ENCODE results near the gene ABCA2. TPM values are rescaled to one million over a fixed set of nuclear protein-coding genes. Genes with fewer than 3 reads are reported as not detected.

Gene ABCA2
- total RNA-seq, 4 donors from 2014 or later: 10.4 to 44.7 (median 33.4) TPM

DNA sequence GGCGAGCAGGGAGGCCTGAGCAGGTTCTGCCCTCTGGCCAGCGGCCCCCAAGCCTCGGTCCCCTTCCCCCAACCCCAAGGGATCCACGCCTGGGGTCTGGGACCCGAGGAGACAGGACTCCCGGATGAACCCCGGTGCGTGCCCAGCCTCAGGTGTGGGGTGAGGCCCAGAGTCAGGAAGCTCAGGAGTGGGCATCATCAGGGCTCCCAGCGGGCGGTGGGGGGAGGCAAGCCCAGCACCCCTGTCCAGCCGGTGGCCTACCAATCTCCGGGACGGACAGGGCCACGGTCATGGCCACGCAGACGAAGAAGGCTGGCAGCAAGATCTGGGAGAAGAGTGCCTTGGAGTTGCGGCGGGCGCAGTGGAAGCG is 14.5 kb downstream of the ABCA2 start:
- Histone ChIP-seq H3K9me3 (no peaks in the 10 kb centered on the region), H3K27ac (no peak overlapping the region), H3K4me3 (no peak overlapping the region), H3K4me1 (no peaks in the 10 kb centered on the region), H3K27me3 (no peaks in the 10 kb centered on the region), H3K36me3 (peaks cover 85% of the 10 kb centered on the region)
- 95% methylated on average over 15 of the region's 20 CpGs for WGBS
- no peak for DNase-seq (ENCODE audit: low spot score in 2 of 2)
- TF ChIP-seq, protein P1, sequence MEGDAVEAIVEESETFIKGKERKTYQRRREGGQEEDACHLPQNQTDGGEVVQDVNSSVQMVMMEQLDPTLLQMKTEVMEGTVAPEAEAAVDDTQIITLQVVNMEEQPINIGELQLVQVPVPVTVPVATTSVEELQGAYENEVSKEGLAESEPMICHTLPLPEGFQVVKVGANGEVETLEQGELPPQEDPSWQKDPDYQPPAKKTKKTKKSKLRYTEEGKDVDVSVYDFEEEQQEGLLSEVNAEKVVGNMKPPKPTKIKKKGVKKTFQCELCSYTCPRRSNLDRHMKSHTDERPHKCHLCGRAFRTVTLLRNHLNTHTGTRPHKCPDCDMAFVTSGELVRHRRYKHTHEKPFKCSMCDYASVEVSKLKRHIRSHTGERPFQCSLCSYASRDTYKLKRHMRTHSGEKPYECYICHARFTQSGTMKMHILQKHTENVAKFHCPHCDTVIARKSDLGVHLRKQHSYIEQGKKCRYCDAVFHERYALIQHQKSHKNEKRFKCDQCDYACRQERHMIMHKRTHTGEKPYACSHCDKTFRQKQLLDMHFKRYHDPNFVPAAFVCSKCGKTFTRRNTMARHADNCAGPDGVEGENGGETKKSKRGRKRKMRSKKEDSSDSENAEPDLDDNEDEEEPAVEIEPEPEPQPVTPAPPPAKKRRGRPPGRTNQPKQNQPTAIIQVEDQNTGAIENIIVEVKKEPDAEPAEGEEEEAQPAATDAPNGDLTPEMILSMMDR (IDR thresholded peaks at IDR 0.05): no peak
- TF ChIP-seq POLR2A (IDR thresholded peaks at IDR 0.05) (no peak), POLR2AphosphoS5 (IDR thresholded peaks at IDR 0.05) (no peak), EP300 (IDR thresholded peaks at IDR 0.05) (no peak)

- H3K27me3 ChIP-seq: no peaks in the 10 kb centered on the region
- peaks cover 87% of the 10 kb centered on the region for H3K36me3 ChIP-seq
- H3K4me1 ChIP-seq: no peaks in the 10 kb centered on the region
- TF ChIP-seq EP300 (IDR thresholded peaks at IDR 0.05): no peak
- H3K9me3 ChIP-seq: no peaks in the 10 kb centered on the region
- H3K4me3 ChIP-seq: no peak overlapping the region
- no peak for DNase-seq (ENCODE audit: low spot score in 2 of 2)
- no peak overlapping the region for H3K27ac ChIP-seq
- 92% methylated on average over 20 of the region's 67 CpGs for WGBS
These were observed 15.1 kb downstream of the ABCA2 start for GRCh38 chr9:137012694-137013570.

GRCh38 chr9:137011907-137012675 is 15.9 kb downstream of the ABCA2 start:
- H3K4me3 ChIP-seq: no peak overlapping the region
- H3K27ac ChIP-seq: no peak overlapping the region
- no peaks in the 10 kb centered on the region for H3K4me1 ChIP-seq
- no CpG with 5 or more reads among the region's 39 CpGs for WGBS
- peaks cover 84% of the 10 kb centered on the region for H3K36me3 ChIP-seq
- H3K9me3 ChIP-seq: no peaks in the 10 kb centered on the region
- no peak for DNase-seq (ENCODE audit: low spot score in 2 of 2)
- H3K27me3 ChIP-seq: no peaks in the 10 kb centered on the region
- no peak for TF ChIP-seq POLR2AphosphoS5 (IDR thresholded peaks at IDR 0.05)
- TF ChIP-seq, protein P1 (IDR thresholded peaks at IDR 0.05): no peak
- no peak for TF ChIP-seq EP300 (IDR thresholded peaks at IDR 0.05)

DNA sequence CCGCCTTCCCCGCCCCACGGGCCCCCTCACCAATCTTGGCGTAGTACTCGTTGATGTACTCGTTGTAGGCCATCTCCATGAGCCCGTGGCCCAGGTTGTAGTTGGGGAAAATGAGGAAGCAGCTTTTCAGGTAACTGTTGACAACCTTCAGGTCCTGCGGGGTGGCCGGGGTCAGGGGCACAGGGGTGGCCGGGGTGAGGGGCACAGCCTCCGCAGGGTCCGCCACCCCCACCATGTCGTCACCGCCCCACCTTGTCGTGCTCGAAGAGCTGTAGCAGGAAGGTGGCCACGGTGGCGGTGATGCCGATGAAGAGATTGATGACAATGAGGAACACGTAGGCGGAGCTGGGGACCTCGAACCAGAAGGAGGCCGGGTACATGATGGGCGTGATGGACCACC is 16.9 kb downstream of the ABCA2 start:
- TF ChIP-seq, protein P1 (IDR thresholded peaks at IDR 0.05): no peak
- TF ChIP-seq POLR2AphosphoS5 (IDR thresholded peaks at IDR 0.05) (no peak), EP300 (IDR thresholded peaks at IDR 0.05) (no peak), POLR2A (IDR thresholded peaks at IDR 0.05) (no peak)
- DNase-seq (ENCODE audit: low spot score in 2 of 2): no peak
- Histone ChIP-seq H3K27me3 (no peaks in the 10 kb centered on the region), H3K36me3 (peaks cover 75% of the 10 kb centered on the region), H3K4me3 (no peak overlapping the region), H3K27ac (no peak overlapping the region), H3K9me3 (no peaks in the 10 kb centered on the region), H3K4me1 (no peaks in the 10 kb centered on the region)
- 96% methylated on average over 23 of the region's 24 CpGs for WGBS

- 98% methylated on average over 10 of the region's 49 CpGs for WGBS
- Histone ChIP-seq H3K36me3 (peaks cover 65% of the 10 kb centered on the region), H3K9me3 (no peaks in the 10 kb centered on the region), H3K4me1 (no peaks in the 10 kb centered on the region), H3K27me3 (no peaks in the 10 kb centered on the region), H3K27ac (no peak overlapping the region), H3K4me3 (no peak overlapping the region)
- no peak for TF ChIP-seq POLR2AphosphoS5 (IDR thresholded peaks at IDR 0.05)
- no peak for DNase-seq (ENCODE audit: low spot score in 2 of 2)
These were observed 17.9 kb downstream of the ABCA2 start for GRCh38 chr9:137009938-137010732.
